Non-pigmented ciliary epithelial cell (primary cell): ENCODE results near the gene TMEM131.

ENCODE experiments used
- DNase-seq: peaks from one replicate; pipeline ENCODE4 v3.0.0-alpha.2; 2010; ENCODE audit warnings: low read depth

Gene TMEM131

GRCh38 chr2:97806738-97807618 lies 188.8 kb downstream of the TMEM131 start:
- peak; percentile 26 for DNase-seq

GRCh38 chr2:97805776-97806175 lies 190.0 kb downstream of the TMEM131 start:
- no peak for DNase-seq

- no peak for DNase-seq
Measured at GRCh38 chr2:97801028-97801427, 194.7 kb downstream of the TMEM131 start.

GRCh38 chr2:97798416-97798815 lies 197.3 kb downstream of the TMEM131 start:
- no peak for DNase-seq

- no peak for DNase-seq
Measured at GRCh38 chr2:97797355-97797754, 198.4 kb downstream of the TMEM131 start.

GRCh38 chr2:97796465-97797126 lies 199.2 kb downstream of the TMEM131 start:
- no peak for DNase-seq

GRCh38 chr2:97792416-97792815 lies 203.3 kb downstream of the TMEM131 start:
- no peak for DNase-seq

- no peak for DNase-seq
Measured at GRCh38 chr2:97788986-97789644, 206.6 kb downstream of the TMEM131 start.

GRCh38 chr2:97785818-97786217 lies 209.9 kb downstream of the TMEM131 start:
- no peak for DNase-seq

- DNase-seq: no peak
Measured at GRCh38 chr2:97784953-97785352, 210.8 kb downstream of the TMEM131 start.

- DNase-seq: no peak
Measured at GRCh38 chr2:97781981-97782380, 213.8 kb downstream of the TMEM131 start.

GRCh38 chr2:97779141-97779540 lies 216.6 kb downstream of the TMEM131 start:
- no peak for DNase-seq

GRCh38 chr2:97775074-97775473 lies 220.7 kb downstream of the TMEM131 start:
- DNase-seq: no peak

GRCh38 chr2:97774425-97774824 lies 221.3 kb downstream of the TMEM131 start:
- no peak for DNase-seq

- DNase-seq: no peak
Measured at GRCh38 chr2:97770445-97770844, 225.3 kb downstream of the TMEM131 start.

- DNase-seq: no peak
Measured at GRCh38 chr2:97769711-97770110, 226.0 kb downstream of the TMEM131 start.

GRCh38 chr2:97769308-97769707 lies 226.4 kb downstream of the TMEM131 start:
- no peak for DNase-seq

GRCh38 chr2:97766567-97766966 lies 229.2 kb downstream of the TMEM131 start:
- DNase-seq: no peak

- DNase-seq: no peak
Measured at GRCh38 chr2:97765933-97766332, 229.8 kb downstream of the TMEM131 start.

- no peak for DNase-seq
Measured at GRCh38 chr2:97764559-97765263, 231.0 kb downstream of the TMEM131 start.

GRCh38 chr2:97763176-97763845 lies 232.4 kb downstream of the TMEM131 start:
- DNase-seq: no peak

- DNase-seq: no peak
Measured at GRCh38 chr2:97761192-97761591, 234.6 kb downstream of the TMEM131 start.
